Hindlimb muscle (tissue), 1 donor: Measurements from ENCODE around the gene CSNK2A1. TPM values are rescaled to one million over a fixed set of nuclear protein-coding genes. Genes with fewer than 3 reads are reported as not detected.

Experiments used
- DNase-seq: peaks from one replicate; pipeline ENCODE4 v3.0.0-alpha.2; 2013
- polyA plus RNA-seq: library from polyadenylated mRNA; unstranded; fragments of 120-200 nt; gene quantifications from one replicate; pipeline ENCODE4 v1.2.1, GENCODE V29; 2013; ENCODE audit not compliant: insufficient read length

CSNK2A1 gene
- polyA plus RNA-seq, 1 donor, result 111 TPM

GRCh38 chr20:427849-428657 is 115.5 kb downstream of the CSNK2A1 start:
- DNase-seq, result no peak

- no peak for DNase-seq
These were observed 116.2 kb downstream of the CSNK2A1 start for GRCh38 chr20:427401-427800.

DNA sequence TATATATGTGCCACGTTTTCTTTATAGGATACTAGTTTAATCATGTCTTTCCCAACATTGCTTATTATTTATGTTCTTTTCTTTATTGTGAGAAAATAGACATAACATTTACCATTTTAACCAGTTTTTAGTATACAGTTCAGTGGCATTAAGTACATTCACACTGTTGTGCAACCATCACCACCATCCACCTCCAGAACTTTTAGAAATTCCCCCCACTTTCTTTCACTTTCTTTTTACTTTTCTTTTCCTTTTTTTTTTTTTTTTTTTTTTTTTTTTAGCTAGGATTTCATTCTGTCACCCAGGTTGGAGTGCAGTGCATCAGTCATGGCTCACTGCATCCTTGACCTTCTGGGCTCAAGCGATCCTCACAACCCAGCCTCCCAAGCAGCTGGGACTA is 117.0 kb downstream of the CSNK2A1 start:
- no peak for DNase-seq

Other genes with a start within 250 kb of the CSNK2A1 start
- 30.1 TPM for gene ZCCHC3, start 246.2 kb downstream of the CSNK2A1 start, polyA plus RNA-seq
- 29.8 TPM for gene SOX12, start 218.2 kb downstream of the CSNK2A1 start, polyA plus RNA-seq
- 28.4 TPM for gene NRSN2, start 196.7 kb downstream of the CSNK2A1 start, polyA plus RNA-seq
- 3.3 TPM for gene TRIB3, start 163.0 kb downstream of the CSNK2A1 start, polyA plus RNA-seq
- 55.3 TPM for gene RBCK1, start 135.5 kb downstream of the CSNK2A1 start, polyA plus RNA-seq
- gene TBC1D20, start 81.3 kb downstream of the CSNK2A1 start, polyA plus RNA-seq, result 28.1 TPM
- gene TCF15, start 66.5 kb upstream of the CSNK2A1 start, polyA plus RNA-seq, result 4.5 TPM
- gene SRXN1, start 109.4 kb upstream of the CSNK2A1 start, polyA plus RNA-seq, result 7.5 TPM
- not detected for gene SCRT2, start 132.0 kb upstream of the CSNK2A1 start, polyA plus RNA-seq
- 0.61 TPM for gene SLC52A3, start 224.7 kb upstream of the CSNK2A1 start, polyA plus RNA-seq